GM12801 (cell line): ENCODE results near the gene ADAP1.

ENCODE experiments used
- TF ChIP-seq, protein P1 (sequence below): IDR thresholded peaks from one replicate; pipeline ENCODE4 v1.5.1; 2011; ENCODE audit warnings: control low read depth; ENCODE audit not compliant: insufficient read length; ENCODE audit errors: extremely low read depth

The ADAP1 gene

DNA sequence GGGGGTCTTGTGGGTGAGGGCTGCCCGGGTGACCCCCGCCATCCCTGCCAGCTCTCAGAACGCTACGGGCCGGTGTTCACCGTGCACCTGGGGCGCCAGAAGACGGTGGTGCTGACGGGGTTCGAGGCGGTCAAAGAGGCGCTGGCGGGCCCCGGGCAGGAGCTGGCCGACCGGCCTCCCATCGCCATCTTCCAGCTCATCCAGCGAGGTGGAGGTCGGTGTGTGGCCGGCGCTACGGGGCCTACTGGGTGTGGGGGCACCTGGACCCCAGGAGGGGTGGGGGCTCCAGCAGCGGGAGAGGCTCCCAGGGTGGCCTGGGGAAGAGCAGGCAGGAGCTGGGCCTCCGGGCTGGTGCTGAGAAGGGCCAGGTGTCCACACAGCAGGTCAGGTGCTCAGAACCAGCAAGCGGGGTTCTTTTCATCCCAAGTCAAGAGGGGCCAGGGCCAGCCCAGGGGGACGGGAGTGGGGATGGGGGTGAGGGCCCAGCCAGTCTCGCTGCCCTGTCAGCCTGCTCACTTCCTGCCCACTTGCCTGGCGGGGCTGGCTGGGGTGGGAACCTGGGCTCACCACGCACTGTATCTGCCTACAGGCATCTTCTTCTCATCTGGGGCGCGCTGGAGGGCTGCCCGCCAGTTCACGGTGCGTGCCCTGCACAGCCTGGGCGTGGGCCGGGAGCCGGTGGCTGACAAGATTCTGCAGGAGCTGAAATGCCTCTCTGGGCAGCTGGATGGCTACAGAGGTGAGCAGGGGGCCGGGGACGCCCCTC, 30.1 kb upstream of the ADAP1 start:
- TF ChIP-seq, protein P1, sequence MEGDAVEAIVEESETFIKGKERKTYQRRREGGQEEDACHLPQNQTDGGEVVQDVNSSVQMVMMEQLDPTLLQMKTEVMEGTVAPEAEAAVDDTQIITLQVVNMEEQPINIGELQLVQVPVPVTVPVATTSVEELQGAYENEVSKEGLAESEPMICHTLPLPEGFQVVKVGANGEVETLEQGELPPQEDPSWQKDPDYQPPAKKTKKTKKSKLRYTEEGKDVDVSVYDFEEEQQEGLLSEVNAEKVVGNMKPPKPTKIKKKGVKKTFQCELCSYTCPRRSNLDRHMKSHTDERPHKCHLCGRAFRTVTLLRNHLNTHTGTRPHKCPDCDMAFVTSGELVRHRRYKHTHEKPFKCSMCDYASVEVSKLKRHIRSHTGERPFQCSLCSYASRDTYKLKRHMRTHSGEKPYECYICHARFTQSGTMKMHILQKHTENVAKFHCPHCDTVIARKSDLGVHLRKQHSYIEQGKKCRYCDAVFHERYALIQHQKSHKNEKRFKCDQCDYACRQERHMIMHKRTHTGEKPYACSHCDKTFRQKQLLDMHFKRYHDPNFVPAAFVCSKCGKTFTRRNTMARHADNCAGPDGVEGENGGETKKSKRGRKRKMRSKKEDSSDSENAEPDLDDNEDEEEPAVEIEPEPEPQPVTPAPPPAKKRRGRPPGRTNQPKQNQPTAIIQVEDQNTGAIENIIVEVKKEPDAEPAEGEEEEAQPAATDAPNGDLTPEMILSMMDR = no peak

DNA sequence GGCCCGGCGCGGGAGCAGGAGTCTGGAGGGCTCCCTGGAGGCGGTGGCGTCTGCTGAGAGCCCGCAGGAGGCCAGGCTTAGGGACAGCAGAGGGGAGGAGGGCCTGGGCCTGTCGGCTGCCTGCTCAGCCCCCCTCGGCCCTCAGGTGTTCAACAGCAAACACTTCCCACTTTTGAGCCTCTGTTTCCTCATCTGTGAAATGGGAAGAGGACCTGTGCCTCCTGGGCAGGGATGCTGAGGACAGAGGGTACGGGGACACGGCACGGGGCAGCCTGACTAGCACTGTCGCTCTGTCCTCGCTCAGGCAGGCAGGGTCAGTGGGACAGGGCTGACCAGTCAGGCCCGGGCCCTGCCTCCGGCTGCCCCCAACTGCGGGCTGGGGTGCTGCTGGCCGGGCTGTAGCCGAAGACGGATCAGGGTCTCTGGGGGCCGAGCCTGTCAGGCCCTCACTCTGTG, 29.2 kb upstream of the ADAP1 start:
- TF ChIP-seq, protein P1 = no peak

DNA sequence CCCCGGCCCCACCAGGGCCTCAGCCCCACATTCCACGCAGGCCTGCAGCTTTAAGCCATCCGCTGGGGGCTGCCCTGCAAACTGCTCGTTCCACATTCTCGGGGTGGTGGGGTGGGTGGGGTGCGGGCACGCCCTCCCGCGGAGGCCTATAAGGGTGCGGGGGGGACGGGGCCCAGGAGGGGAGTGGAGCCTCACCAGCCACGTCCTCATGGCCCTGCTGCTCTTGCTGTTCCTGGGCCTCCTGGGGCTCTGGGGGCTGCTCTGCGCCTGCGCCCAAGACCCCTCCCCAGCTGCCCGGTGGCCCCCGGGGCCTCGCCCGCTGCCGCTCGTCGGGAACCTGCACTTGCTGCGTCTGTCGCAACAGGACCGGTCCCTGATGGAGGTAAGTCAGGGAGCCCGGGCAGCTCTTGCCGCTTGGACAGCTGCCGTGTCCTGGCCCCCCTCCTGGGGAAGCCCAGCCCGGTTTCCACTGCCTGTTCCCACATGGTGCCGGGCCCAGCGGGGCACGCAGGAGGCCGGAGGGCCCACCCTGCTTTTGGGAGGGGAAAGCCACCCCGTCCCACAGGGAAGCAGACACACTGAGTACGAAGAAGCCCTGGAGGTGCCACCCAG, 28.6 kb upstream of the ADAP1 start, which contains the start of gene CYP2W1:
Gene CYP2W1, plus strand, starts transcription at position 178 of the 612 bp plus-strand sequence. Its CDS starts 31 bp downstream, at position 209.
- TF ChIP-seq, protein P1 = no peak

DNA sequence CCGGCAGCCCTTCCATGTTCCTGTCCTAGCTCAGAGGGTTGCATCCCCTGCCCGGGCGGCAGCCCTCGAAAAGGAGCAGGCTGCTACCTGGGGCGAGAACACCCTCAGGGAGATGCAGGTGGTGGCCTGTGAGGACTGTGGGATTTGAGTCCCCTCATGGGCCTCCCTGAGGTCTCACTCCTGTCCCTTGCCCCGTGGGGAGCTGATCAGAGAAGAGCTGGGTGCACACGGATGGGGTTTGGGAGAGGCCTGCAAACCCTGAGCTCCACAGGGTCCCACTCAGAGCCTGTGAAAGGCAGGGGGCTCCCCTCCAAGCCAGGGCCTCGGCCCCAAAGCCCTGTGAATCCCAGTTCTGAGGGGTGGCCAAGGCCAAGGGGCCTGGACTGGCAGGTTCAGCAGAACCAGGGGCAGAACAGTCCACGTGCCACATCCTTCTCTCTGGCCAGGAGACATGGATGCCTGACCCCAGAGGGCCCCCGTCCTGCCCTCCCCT, 28.1 kb upstream of the ADAP1 start:
- TF ChIP-seq, protein P1 = no peak

DNA sequence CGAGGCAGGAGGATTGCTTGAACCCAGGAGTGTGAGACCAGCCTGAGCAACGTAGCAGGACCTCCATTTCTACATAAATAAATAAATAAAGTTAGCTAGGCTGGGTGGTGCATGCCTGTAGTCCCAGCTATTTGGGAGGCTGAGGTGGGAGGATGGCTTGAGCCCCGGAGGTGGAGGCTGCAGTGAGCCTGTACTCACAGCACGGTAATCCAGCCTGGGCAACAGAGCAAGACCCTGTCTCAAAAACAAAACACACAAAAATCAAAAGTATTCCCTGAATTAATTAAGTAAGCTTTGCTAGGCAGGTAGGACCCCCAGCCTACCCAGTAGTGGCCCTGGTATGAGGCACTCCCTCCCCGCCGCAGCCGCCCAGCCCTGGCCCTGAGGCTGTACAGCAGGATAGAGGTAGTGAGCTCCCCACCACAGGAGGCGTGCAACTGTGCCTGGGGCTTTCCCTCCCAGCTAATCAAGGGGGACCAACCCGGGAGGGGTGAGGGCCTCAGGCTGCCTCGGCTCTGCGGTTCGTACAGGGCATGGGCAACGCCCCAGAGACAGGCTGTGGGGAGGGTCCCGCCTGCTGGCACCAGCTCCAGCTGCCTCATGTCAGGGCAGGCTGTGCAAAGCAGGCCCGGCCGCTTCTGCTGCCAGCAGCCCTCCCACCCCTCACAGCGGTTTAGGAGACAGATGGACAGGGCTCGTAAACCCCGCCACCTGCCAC, 27.5 kb upstream of the ADAP1 start:
- TF ChIP-seq, protein P1 = no peak

DNA sequence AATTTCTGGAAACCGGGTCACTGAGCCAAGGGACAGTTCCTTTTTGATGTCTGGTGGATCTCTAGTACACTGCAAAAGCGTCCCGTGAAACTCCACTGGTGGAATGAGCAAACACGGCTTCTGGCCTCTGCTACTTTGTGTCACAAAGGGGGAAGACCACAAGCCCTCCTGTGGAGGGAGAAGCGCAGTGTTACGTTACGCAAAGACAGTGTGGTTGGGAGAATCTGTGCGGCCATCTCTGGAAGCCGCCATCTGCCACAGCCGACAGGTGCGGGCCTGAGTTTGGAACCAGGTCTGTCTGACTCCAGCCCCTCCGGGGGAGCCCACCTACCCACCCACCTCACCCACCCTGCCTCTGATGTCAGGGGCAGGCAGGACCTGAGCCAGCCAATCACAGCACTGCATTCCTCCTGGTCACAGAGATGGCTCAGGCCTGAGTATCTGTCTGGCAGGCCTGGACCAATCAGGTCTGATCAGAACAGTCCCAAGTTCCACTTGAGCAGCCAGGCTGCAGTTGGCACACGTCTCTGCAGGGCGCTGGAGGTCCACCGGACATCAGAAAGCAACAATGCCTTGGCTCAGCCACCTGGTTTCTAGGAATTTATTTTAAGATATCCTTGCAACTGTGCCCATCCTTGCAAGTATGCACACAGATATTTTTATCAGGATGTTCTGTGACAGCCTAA, 25.5 kb upstream of the ADAP1 start:
- TF ChIP-seq, protein P1 = no peak
